ENCODE results near the gene PPIP5K2.

- no peak for TF ChIP-seq CTCF (conservative IDR thresholded peaks at IDR 0.05; ENCODE audit: low read depth, low read length)
- no peak for TF ChIP-seq EZH2 (IDR thresholded peaks at IDR 0.05; ENCODE audit: borderline replicate concordance, low read depth, low read length, poor library complexity, severe bottlenecking)
These were observed 68.3 kb downstream of the PPIP5K2 start for GRCh38 chr5:103188436-103188835.

All from A673 (cell line).